Measurements from ENCODE around the gene SNX5. TPM values are rescaled to one million over a fixed set of nuclear protein-coding genes. Genes with fewer than 3 reads are reported as not detected.
A peak's percentile ranks its signal among the peaks of the same experiment; 100 is the strongest.

Gene SNX5
- total and polyA plus RNA-seq, 9 of the 15 experiments (the other 6 are each of a cell fraction or from before 2014, with no cell fraction given): 53.5 to 276 (median 160) TPM

GRCh38 chr20:17963114-17963897 is 5.3 kb downstream of the SNX5 start:
- no peak for ATAC-seq
- intact Hi-C loops (cut with micrococcal nuclease): no loop called here
- Histone ChIP-seq H3K79me2 (ENCODE audit: control insufficient read depth, insufficient read depth, low read length) (peaks cover 100% of the 10 kb centered on the region), H3K9me3 (replicated peaks; ENCODE audit: control insufficient read depth, insufficient read depth, low read depth, low read length) (no peaks in the 10 kb centered on the region), H3K4me2 (ENCODE audit: insufficient read depth, low read length) (peak overlapping the region; percentile 96), H3K4me1 (replicated peaks in 1 of 2; ENCODE audit: control insufficient read depth in 2 of 2, insufficient read depth in 2 of 2, low read length in 2 of 2) (peaks cover 21 to 57% of the 10 kb centered on the region in 2 experiments), H3K9ac (ENCODE audit: insufficient read depth in 1 of 2, low read depth in 2 of 2, low read length in 2 of 2) (peak overlapping the region; percentile 63 to 98; a peak in 3 of 4 replicates), H3K9me1 (ENCODE audit: control insufficient read depth, insufficient read depth, low read length) (no peaks in the 10 kb centered on the region), H2AFZ (ENCODE audit: low read depth, low read length) (no peak overlapping the region), H4K20me1 (replicated peaks; ENCODE audit: control insufficient read depth, insufficient read depth, low read length) (peaks cover 30% of the 10 kb centered on the region), H3K4me3 (peak overlapping the region; percentile 22), H3K36me3 (ENCODE audit: control insufficient read depth, insufficient read depth, low read length) (peaks cover 73% of the 10 kb centered on the region), H3K27me3 (ENCODE audit: control insufficient read depth in 2 of 2, insufficient read depth in 2 of 2, low read length in 2 of 2) (no peaks in the 10 kb centered on the region), H3K27ac (ENCODE audit: extremely low read depth, low read depth, low read length) (peak overlapping the region; percentile 100)
- CTCF ChIA-PET (ENCODE audit: low intra/inter-chr PET ratio): no interaction called here
- TF ChIP-seq ARID1B (IDR thresholded peaks at IDR 0.05) (no peak), POLR2AphosphoS5 (IDR thresholded peaks at IDR 0.05; ENCODE audit: control insufficient read depth, insufficient read depth, low read depth, low read length) (peak; percentile 27; the same call in 1 of the 2 replicates), ELF4 (CRISPR knock-in tag; IDR thresholded peaks at IDR 0.05) (no peak), POLR2A (conservative IDR thresholded peaks at IDR 0.05) (peak; percentile 47; the same call in 1 of the 2 replicates), PML (IDR thresholded peaks at IDR 0.05; ENCODE audit: low read length) (peak; percentile 6; the same call in 1 of the 2 replicates), HMBOX1 (IDR thresholded peaks at IDR 0.05) (no peak), ZFX (CRISPR knock-in tag; IDR thresholded peaks at IDR 0.05) (0 out of 2 replicates have a peak, but pooled peaks have one; percentile 22)
- DNase-seq (ENCODE audit: extremely low read depth in 1 of 4, low spot score in 3 of 4): no peak
- POLR2A ChIA-PET: interaction anchor here (0.5 to 1.7 kb wide), 2 partner anchors 8 to 18 kb away, joined by 3 to 7 read pairs; no protein-coding TSS in a partner anchor
- no peak for FAIRE-seq
- in situ Hi-C loops (cut with MboI): no loop called here
- no TSS peak for BruUV-seq (replicated peaks)
- WGBS (ENCODE audit: insufficient coverage, low coverage, missing lambda C conversion rate): 33% methylated on average over 7 of the region's 9 CpGs

All from K562 (cell line).